Measurements from ENCODE around the gene MED17.

GRCh38 chr11:93840180-93840579 lies 56.1 kb downstream of the MED17 start:
- TF ChIP-seq CTCF (IDR thresholded peaks at IDR 0.05; ENCODE audit: insufficient read depth, low read depth, low read length) (no peak), EZH2 (IDR thresholded peaks at IDR 0.05; ENCODE audit: insufficient read depth, low read length) (no peak)

All from astrocyte (in vitro differentiated cells and primary cell).